GM19452 (cell line): Measurements from ENCODE around the gene TSTD1.
"Not testable (repeated sequence)": the region's sequence is repeated elsewhere in the genome, so short reads cannot be mapped to it uniquely, and the experiment has no call there.

Experiments used
- ATAC-seq: cut with Tn5 transposase; IDR thresholded peaks from one replicate; pipeline ENCODE4 v1.9.1; 2021; ENCODE audit not compliant: unreplicated experiment

TSTD1 gene

GRCh38 chr1:161009602-161010211 lies 29.1 kb downstream of the TSTD1 start:
- ATAC-seq: no peak

- no peak for ATAC-seq
Observed at GRCh38 chr1:161008869-161009510, 29.8 kb downstream of the TSTD1 start.

- no peak for ATAC-seq
Observed at GRCh38 chr1:161007369-161007768, 31.4 kb downstream of the TSTD1 start.

- ATAC-seq: no peak
Observed at GRCh38 chr1:161006563-161006962, 32.2 kb downstream of the TSTD1 start.

DNA sequence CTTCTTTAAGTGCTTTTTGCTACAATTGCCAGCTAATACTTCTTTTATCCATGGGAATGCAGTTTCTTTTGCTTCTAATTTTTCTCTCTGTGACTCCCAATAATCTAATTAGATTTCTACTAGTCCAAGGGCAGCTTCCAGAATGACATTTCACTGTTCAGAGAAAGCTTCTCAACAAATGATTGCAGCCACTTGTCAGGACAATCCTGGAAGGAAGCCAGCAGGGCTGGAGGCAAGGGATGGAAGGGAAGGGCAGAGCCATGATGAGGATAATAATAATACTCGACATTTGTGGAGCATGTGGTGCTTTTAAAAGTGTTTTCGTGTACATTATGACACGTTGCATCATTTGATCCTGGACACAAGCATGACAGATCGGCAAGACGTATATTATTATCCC lies 37.2 kb downstream of the TSTD1 start:
- no peak for ATAC-seq

DNA sequence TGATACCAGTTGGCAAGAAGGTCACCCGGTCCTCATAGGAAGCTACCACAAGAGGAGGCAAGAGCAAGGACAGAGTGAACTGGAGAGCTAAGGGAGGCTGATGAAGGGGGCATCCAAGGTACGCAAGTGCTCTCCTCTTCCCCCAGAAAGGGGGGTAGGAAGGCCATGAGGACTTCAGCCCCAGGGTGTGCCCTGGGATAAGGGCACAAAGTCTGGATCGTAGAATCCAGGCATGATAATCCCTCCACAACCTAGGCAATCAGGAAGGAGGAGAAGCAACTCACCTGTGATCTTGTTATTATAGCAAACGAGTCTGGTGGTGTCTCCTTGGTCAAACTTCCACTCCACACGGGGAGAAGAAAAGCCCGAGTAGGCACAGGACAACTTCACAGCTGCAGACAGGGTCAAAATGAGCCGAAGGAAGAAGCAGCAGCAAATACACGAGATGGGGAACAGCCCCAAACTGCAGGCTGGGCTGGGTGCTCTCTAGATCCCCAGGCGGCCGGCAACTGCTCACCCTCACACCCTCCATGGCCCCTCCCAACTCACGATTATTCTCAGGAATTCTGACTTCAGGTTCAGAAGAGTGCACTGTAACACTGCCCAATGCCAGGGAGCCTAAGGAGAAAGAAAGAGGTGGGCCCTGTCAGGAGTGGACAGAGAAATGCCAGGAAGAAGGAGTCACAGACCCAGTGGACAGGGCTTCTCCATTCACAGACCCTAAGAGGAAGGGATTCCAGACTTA lies 37.9 kb downstream of the TSTD1 start:
- no peak for ATAC-seq

GRCh38 chr1:160999376-160999775 lies 39.4 kb downstream of the TSTD1 start:
- no peak for ATAC-seq

DNA sequence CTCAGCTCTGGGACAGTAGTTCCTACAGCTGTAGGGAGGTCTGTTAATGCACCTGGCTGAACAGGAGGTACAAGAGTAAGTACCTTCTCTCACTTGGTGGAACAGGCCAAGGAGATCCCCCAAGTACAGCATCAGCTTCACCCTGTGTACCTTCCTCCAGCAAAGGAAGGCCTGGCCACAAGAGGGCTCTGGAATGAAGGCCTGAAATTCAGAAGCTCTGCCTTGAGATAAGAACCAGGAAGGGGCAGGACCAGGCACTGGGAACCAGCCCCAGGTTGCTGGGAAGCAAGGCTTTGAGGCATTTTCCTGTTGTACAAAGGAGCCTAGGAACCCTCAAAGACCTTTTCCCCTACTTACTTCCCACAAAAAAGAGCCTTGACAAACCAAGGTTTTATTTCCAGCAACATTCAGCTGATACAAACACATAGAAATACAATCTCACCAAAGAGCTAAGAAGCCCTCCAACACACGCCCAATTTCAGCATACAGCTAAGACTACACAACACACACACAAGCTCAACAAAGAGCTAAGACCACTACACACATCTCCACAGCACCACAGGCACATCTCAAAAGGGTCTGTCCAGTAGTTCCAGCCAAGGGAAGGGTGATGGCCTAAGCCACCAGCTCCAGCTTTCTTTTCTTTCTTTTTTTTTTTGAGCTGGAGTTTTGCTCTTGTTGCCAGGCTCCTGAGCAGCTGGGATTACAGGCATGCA lies 41.3 kb downstream of the TSTD1 start:
- no peak for ATAC-seq

GRCh38 chr1:160996178-160996577 lies 42.6 kb downstream of the TSTD1 start:
- ATAC-seq: no peak

GRCh38 chr1:160993544-160994193 lies 45.1 kb downstream of the TSTD1 start:
- ATAC-seq: no peak

GRCh38 chr1:160992036-160992435 lies 46.7 kb downstream of the TSTD1 start:
- ATAC-seq: not testable (repeated sequence)
